EH (cell line): ENCODE data around the gene WFIKKN1.
A peak's percentile ranks its signal among the peaks of the same experiment; 100 is the strongest.

ENCODE experiments used
- DNase-seq: peaks from one replicate; pipeline ENCODE4 v3.0.0-alpha.2; 2015; ENCODE audit warnings: low read depth

The WFIKKN1 gene

DNA sequence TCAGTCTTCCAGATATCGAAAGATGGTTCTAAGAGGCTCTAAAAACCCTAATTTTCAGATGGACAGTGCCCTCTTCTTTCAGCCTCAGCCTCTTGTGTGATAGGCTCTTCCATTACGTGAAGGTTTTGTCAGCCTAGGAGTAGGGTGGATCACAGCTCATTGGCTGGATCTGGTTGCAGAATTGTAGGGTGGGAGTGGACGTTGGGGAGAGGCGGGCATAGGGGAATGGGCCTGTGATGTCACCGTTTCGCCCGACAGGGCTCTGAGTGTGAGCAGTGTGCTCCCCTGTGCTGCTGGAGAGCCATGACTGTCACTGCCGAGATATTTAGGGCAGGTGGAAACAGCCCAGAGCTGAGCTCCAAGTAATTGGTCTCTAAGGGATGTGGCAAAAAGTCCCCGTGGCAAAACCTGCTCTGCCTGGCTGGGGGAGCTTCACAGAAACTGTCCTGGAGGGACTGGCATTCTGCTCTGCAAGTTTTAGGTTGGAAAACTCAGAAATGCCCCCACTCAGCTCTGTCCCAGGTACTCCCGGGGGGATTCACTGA, 6.2 kb upstream of the WFIKKN1 start:
- DNase-seq, result no peak

DNA sequence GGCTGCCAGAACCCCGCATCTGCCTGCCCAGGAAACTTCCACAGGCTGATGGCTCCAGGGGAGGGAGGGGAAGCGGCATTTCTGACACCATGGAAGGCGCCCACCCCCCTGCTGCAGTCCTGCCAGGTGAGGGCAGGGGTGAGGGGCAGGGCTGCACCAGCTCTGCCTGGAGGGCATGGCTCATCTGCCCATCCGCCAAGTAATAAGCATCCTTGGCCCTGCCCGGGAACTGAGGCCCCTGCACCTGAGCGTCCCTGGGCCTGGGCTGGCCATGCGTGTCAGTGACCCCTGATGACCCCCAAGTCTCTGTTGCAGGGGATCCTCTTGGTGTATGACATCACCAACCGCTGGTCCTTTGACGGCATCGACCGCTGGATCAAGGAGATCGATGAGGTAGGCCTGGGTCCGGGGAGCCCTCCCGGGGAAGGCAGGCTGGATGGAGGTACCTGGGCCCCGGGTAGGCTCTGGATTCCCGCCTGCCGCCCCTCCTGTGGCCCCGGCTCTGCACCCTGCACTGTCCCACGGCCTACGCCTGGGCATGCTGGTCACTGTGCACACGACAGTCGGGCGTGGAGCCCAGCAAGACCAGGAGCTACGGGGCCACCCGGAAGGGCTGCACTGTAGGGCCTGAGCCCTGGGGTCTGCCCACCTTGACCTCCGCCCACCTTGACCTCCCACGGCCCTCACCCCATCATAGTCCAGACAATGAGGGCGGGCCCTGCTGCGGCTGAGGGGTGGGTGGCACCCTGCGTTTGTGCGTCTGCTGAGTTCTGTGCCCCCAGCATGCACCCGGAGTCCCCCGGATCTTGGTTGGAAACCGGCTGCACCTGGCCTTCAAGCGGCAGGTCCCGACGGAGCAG, 5.4 kb upstream of the WFIKKN1 start:
- no peak for DNase-seq

DNA sequence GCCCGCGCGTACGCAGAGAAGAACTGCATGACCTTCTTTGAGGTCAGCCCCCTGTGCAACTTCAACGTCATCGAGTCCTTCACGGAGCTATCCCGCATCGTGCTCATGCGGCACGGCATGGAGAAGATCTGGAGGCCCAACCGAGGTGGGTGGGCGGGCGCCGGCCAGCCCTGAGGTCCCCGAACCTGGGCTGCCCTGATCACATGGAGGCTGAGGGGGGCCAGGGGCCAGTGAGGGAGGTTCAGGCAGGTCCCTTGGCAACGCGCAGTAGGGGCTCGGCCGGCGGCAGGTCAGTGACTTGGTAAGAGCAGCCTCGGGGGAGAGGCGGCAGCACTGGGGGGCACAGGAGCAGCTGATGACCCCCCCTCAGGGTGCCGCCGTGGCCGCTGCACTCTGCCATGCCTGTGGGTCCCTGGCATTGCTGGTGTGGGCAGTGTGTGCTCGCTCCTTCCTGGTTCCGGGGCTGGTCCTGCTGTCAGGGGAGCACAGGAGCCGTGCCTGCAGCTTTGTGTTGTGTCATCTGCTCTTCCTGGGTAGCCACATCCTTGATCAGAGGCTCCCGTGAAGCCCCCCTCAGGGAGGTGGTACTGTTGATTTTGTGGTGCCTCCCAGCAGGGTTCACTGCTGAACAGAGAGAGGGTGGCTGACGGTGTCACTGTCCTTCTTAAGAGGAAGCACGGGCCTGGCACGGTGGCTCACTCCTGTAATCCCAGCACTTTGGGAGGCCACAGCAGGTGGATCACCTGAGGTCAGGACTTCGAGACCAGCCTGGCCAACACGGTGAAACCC, 4.6 kb upstream of the WFIKKN1 start:
- no peak for DNase-seq

DNA sequence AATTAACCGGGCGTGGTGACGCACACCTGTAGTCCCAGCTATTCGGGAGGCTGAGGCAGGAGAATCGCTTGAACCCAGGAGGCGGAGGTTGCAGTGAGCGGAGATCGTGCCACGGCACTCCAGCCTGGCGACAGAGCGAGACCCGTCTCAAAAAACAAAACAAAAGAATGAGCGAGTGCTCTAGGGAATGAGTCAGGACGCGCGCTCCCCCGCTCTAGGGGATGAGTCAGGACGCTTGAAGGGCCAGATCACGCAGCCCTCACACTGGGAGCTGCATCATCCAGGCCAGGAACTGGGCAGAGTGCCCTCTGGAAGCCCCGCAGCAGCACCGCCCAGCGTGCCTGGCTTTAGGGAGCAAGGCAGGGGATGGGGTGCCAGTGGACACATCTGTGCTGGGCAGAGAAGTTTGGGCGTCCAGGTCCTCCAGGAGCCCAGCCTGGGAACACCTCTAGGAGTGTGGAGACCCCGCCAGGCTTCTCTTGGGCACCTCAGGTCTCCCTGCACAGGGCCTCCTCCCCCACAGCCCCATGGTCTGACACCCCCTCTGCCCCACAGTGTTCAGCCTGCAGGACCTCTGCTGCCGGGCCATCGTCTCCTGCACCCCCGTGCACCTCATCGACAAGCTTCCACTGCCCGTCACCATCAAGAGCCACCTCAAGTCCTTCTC, 3.9 kb upstream of the WFIKKN1 start:
- peak; percentile 98 for DNase-seq

DNA sequence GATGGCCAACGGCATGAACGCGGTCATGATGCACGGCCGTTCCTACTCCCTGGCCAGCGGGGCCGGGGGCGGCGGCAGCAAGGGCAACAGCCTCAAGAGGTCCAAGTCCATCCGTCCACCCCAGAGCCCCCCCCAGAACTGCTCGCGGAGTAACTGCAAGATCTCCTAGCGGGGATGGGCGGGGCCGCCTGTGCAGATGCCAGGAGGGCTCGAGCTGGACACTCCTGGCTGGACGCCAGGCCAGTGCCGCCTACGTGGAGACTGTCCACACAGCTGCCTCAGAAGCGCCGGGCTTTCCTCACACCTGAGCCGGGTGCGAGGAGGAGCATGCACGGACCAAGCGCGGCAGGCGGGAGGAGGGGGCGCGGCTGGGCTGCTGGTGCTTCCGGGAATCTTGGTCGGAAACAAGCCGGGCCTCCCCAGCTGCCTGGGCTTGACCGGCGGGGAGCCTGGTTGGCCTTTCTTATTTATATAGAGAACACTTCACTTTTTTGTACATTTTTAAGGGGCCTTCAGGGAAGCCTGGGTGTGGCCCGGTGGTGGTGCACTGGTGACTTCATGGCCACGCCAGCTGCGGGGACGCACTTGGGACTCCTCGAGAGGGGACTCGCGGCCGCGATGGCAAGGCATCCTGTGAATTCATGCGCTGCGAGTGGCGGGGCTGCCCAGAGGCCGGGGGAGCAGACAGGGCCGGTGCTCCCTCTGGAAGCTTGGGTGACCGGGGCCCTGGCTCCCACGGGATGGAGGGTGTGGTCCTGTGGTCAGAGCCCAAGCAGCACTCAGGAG, 3.1 kb upstream of the WFIKKN1 start:
- no peak for DNase-seq

DNA sequence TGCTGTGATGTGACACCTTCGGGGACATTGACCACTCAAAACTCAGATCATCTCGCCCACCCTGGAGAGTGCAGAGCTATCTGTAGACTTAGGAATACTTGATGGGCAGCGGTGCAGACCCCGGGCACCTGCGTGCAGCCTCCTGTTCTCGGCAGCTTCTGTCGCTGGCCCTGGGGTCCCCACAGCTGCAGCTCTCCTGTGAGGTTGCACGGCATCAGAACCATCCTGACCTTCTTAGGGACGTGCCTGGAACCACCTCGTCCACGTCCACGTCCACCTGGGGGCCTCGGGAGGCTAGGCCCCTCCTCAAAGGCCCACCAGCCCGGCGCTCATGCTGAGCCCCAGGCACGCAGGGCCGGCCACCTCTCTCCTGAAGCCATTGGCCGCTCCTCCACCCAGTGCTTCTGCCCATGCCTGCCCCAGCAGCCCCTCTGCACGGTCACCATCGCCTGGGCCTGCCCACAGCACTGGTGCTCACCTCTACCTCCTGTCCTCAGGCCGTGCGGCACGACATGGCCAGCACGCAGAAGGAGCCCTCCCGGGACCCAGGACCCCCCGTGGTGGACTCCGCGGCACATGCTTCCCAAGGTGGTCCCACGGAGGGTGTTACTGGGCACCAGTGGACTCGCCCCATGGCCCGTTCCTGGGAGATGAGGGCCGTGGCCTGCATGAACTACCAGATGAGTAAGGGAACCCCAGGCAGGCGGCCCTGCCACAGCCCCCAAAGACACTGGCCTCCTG, 2.3 kb upstream of the WFIKKN1 start:
- no peak for DNase-seq

DNA sequence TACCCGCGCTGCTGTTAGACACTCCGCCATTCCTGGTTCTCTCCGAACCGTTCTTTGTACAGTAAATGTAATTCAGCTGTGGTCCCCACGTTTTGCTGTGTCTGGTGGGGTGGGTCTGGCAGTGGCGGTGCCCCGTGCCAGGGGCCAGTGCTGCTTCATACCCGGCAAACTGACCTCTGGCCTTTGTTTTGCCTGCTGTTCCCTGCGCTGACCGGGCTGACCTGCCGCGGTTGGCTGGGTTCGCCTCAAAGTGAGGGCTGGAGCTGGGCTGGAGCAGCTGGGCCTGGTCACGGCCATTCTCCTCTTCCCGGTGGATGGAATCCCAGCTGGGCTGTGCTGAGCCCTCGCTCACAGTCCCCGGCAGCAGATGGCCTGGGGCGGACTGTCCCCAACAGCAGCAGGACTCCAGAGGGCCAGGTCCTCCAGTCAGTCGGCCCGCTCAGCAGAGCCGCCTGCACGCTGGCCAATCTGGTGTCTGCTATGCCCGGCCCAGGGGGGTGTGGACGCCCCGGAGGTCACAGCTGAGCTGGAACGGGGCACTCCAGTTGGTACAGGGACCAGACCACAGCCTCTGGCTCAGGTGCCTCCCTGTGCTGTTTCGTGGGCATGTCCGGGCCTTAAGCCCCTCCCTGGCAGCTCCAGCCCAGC, 1.5 kb upstream of the WFIKKN1 start:
- DNase-seq, result no peak

DNA sequence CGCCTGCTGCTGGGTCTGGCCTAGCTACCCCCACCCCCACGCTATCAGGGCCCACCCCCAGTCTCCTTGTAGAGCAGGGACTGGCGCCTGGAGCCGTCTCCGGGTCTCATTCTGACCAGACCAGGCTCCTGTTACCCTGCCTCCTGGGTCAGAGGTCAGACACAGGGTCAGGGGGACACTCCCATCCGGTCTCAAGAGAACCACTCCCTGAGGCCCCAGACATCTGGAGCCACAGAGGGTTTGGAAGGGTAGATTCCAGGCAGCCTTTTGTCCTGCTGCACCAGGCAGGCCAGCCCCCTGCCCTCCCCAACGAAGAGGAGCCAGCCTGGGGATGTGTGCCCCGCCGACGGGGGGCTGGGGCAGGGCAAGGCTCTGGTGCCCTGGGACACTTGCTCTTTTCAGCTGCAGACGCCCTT, 944 bp upstream of the WFIKKN1 start:
- DNase-seq, result no peak

DNA sequence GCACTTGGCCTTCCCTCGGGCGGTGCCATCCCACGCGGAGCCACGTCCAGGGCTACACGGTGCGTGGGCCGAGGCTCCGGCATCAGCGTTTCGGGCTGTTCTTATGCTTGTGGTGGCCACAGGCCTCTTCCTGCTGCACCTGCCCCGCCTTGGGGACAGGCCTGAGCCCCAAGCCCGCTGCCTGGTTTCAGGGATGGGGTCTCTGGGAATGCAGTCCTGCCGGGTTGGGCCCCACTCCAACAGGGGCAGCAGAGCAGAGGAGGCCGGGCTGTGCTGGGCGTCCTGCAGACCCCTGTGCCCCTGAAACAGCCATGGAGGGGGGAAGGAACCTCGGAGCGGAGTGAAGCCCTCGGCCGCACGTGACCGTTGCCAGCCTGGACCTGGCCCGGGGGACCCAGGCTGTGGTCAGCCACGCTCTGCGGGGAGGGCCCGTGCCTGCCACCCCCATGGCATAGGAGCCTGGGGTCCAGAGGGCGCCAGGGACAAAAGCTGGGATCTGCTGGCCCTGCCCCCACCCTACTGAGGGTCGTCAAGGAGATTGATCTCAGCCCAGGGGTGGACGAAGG, 453 bp upstream of the WFIKKN1 start:
- no peak for DNase-seq

DNA sequence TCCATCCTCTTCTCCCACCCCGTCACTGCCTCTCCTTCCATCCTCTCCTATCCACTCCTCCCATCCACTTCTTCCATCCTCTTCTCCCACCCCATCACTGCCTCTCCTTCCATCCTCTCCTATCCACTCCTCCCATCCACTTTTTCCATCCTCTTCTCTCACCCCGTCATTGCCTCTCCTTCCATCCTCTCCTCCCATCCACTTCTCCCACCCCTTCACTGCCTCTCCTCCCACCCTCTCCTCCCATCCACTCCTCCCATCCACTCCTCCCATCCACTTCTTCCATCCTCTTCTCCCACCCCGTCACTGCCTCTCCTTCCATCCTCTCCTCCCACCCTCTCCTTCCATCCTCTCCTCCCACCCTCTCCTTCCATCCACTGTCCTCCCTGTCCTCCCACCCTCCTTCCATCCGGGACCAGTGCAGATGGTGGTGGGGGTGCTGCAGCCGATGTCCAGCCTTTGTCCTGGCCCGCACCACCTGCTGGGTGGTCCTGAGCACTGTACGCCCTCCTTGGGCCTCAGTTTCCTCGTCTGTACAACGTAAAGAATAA, 1.1 kb downstream of the WFIKKN1 start:
- no peak for DNase-seq

DNA sequence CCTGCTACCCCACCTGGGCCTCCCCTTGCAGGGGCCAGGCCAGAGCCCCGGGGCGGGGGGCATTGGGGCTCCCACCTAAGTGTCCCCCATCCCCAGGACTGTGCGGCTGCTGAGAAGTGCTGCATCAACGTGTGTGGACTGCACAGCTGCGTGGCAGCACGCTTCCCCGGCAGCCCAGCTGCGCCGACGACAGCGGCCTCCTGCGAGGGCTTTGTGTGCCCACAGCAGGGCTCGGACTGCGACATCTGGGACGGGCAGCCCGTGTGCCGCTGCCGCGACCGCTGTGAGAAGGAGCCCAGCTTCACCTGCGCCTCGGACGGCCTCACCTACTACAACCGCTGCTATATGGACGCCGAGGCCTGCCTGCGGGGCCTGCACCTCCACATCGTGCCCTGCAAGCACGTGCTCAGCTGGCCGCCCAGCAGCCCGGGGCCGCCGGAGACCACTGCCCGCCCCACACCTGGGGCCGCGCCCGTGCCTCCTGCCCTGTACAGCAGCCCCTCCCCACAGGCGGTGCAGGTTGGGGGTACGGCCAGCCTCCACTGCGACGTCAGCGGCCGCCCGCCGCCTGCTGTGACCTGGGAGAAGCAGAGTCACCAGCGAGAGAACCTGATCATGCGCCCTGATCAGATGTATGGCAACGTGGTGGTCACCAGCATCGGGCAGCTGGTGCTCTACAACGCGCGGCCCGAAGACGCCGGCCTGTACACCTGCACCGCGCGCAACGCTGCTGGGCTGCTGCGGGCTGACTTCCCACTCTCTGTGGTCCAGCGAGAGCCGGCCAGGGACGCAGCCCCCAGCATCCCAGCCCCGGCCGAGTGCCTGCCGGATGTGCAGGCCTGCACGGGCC, 1.9 kb downstream of the WFIKKN1 start:
- DNase-seq, result no peak

DNA sequence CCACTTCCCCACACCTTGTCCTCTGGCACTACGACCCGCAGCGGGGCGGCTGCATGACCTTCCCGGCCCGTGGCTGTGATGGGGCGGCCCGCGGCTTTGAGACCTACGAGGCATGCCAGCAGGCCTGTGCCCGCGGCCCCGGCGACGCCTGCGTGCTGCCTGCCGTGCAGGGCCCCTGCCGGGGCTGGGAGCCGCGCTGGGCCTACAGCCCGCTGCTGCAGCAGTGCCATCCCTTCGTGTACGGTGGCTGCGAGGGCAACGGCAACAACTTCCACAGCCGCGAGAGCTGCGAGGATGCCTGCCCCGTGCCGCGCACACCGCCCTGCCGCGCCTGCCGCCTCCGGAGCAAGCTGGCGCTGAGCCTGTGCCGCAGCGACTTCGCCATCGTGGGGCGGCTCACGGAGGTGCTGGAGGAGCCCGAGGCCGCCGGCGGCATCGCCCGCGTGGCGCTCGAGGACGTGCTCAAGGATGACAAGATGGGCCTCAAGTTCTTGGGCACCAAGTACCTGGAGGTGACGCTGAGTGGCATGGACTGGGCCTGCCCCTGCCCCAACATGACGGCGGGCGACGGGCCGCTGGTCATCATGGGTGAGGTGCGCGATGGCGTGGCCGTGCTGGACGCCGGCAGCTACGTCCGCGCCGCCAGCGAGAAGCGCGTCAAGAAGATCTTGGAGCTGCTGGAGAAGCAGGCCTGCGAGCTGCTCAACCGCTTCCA, 2.7 kb downstream of the WFIKKN1 start:
- no peak for DNase-seq

DNA sequence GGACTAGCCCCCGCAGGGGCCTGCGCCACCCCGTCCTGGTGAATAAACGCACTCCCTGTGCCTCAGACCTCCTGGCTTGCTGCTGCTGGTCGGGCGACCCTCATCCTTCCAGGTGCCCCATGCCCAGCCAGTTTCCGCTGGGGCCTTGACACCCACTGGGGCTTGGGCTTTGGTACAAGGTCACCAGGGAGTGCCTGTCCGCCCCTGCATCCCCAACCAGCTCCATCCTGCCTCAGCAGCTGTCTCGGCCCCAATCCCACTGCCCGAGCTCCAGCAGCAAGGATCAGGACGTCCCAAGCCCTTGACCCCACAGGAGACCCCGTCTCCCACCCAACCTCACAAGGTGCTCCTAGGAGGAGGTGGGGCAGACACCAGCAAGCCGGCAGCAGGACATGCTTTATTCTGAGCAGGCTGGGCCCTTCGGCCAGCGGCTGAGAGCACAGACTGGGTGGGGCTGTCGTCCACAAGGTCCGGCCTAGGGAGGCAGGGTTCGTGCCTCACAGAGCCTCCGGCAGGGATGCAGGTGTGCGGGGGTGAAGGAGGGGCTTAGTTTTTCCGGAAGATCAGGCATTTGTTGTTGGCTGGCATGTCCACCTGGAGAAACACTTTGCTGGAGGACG, 3.4 kb downstream of the WFIKKN1 start:
- no peak for DNase-seq

DNA sequence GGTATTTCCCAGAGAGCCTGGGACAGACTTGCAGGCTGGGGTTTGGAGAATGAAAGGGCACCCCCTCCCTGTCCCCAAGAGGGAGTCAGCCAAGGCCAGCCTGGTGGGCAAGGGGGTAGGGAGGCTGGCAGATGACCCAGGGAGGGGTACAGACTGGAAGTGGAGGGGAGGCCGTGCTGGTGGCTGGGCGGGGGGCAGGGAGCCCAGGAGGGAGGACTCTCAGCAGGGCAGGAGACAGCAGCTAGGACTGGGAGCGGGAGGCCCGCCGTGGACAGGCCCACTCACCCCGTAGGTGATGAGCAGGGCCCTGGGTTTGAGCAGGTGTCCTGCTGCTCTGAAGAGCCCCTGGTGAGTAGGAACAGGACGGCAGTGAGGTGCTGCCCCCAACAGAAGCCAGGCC, 4.2 kb downstream of the WFIKKN1 start:
- DNase-seq, result no peak

DNA sequence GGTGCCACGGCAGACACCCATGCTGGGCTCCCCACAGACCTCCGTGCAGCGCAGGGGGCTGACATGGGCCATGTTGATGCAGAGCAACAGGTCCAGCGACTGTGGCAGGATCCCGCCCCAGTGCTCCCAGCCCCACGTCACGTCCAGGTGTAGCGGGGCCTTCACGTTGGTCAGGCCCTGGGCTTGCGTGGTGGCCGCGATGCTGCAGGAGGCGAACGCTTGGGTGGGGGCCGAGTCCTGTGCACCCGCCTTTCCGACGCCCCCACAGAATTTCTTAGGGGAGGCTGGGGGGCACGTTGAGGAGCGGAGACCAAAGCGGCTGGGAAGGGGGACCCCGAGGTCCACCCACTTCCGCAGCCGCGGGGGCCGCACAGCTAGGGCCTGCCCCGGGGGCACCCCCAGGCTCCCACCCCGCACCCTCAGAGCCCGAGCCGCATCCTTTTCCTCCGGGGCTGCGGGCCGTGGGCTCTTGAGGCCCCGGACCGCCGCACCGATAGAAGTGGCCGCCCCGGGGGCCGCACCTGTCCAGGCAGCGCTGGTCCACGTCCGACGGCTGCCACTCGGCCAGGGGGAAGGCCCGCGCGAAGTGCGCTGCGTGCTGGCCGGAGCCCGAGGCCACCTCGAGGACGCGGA, 4.9 kb downstream of the WFIKKN1 start:
- DNase-seq, result no peak

DNA sequence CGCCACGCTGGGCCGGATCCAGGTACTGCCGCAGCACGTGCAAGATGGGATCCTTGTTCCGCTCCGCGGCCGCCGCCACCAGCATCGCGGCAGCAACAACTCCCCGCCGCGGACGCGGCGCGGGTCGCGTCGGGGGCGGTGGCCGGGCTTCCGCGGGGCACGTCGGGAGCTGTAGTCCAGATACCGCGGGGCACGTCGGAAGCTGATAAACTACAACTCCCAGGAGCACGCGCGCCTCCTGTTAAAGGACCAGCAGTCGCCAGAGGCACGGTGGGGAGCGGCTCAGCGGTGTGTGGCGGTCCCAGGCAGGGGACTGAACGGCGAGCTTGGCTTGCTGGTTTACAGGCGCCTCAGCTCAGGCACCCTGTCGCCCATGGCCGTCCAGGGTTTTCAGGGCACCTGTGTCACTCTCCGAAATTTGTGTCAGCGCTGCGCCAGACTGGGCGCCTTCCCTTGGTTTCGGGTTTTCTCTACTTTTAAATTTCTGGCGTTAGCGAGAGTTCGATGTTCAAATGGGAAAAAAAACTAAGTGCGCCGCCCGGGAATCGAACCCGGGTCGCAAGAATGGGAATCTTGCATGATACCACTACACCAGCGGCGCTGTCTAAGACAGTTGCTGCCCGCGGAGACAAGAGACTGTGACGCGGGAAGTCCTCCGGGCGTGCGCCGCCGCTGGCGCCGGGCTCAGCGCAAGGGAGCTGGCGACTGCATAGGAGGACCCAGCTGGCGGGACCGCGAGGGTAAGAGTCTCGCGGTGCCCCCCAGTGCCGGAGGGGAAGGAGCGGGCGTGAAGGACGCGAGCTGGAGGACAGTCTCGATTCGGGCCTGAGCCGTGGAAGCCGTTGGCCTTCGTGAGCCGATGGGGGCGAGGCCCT, 5.7 kb downstream of the WFIKKN1 start, which contains the start of gene METTL26:
Gene METTL26, minus strand, starts transcription at position 100 of the 875 bp plus-strand sequence. Its CDS starts 15 bp downstream, at position 85.
- DNase-seq, result peak; percentile 96
